HG03457 (cell line): Measurements from ENCODE around the gene FOLR2.
"Not testable (repeated sequence)": the region's sequence is repeated elsewhere in the genome, so short reads cannot be mapped to it uniquely, and the experiment has no call there.

ENCODE experiments used
- ATAC-seq: cut with Tn5 transposase; IDR thresholded peaks from one replicate; pipeline ENCODE4 v1.9.1; 2021; ENCODE audit warnings: moderate number of reproducible peaks; ENCODE audit not compliant: unreplicated experiment

The FOLR2 gene

GRCh38 chr11:72204886-72205285 is 11.7 kb upstream of the FOLR2 start:
- ATAC-seq = no peak

GRCh38 chr11:72206794-72207193 is 9.8 kb upstream of the FOLR2 start:
- not testable (repeated sequence) for ATAC-seq

GRCh38 chr11:72208281-72208680 is 8.3 kb upstream of the FOLR2 start:
- no peak for ATAC-seq

GRCh38 chr11:72209101-72209500 is 7.5 kb upstream of the FOLR2 start:
- no peak for ATAC-seq

GRCh38 chr11:72217841-72218240 is 1.2 kb downstream of the FOLR2 start:
- ATAC-seq = no peak

GRCh38 chr11:72218251-72218745 is 1.7 kb downstream of the FOLR2 start:
- no peak for ATAC-seq

GRCh38 chr11:72220696-72221363 is 4.2 kb downstream of the FOLR2 start:
- no peak for ATAC-seq

- no peak for ATAC-seq
Measured at GRCh38 chr11:72221386-72222075, 4.9 kb downstream of the FOLR2 start.

GRCh38 chr11:72222106-72222891 is 5.7 kb downstream of the FOLR2 start:
- ATAC-seq = no peak

- peak; percentile 51 for ATAC-seq
Measured at GRCh38 chr11:72222907-72223614, 6.5 kb downstream of the FOLR2 start.

- peak; percentile 35 for ATAC-seq
Measured at GRCh38 chr11:72223615-72224563, 7.3 kb downstream of the FOLR2 start.

GRCh38 chr11:72224564-72225410 is 8.2 kb downstream of the FOLR2 start, which contains the start of gene INPPL1:
Gene INPPL1 (plus strand): TSS chr11:72224767. CDS start chr11:72224985, 218 bp downstream.
- no peak for ATAC-seq

- no peak for ATAC-seq
Measured at GRCh38 chr11:72225411-72225951, 8.9 kb downstream of the FOLR2 start.

- no peak for ATAC-seq
Measured at GRCh38 chr11:72226701-72227100, 10.1 kb downstream of the FOLR2 start.

- no peak for ATAC-seq
Measured at GRCh38 chr11:72227316-72228228, 11.0 kb downstream of the FOLR2 start.

GRCh38 chr11:72228229-72228843 is 11.7 kb downstream of the FOLR2 start:
- ATAC-seq = no peak

- ATAC-seq = no peak
Measured at GRCh38 chr11:72228844-72229231, 12.2 kb downstream of the FOLR2 start.
